Right forelimb (tissue), 1 donor: ENCODE measurements around the gene TUFT1.
"Not testable (repeated sequence)": the region's sequence is repeated elsewhere in the genome, so short reads cannot be mapped to it uniquely, and the experiment has no call there.

ENCODE experiments used
- DNase-seq: peaks from one replicate; pipeline ENCODE4 v3.0.0-alpha.2; 2018

TUFT1 gene

GRCh38 chr1:151512801-151513625 is 27.1 kb upstream of the TUFT1 start:
- DNase-seq, result no peak

GRCh38 chr1:151513626-151514121 is 26.4 kb upstream of the TUFT1 start:
- no peak for DNase-seq

- DNase-seq, result no peak
Measured at GRCh38 chr1:151514366-151514765, 25.7 kb upstream of the TUFT1 start.

GRCh38 chr1:151515265-151515664 is 24.8 kb upstream of the TUFT1 start:
- DNase-seq, result no peak

- no peak for DNase-seq
Measured at GRCh38 chr1:151516031-151516511, 24.0 kb upstream of the TUFT1 start.

- no peak for DNase-seq
Measured at GRCh38 chr1:151518431-151518830, 21.7 kb upstream of the TUFT1 start.

- DNase-seq, result no peak
Measured at GRCh38 chr1:151518936-151519335, 21.2 kb upstream of the TUFT1 start.

- DNase-seq, result no peak
Measured at GRCh38 chr1:151519667-151520066, 20.4 kb upstream of the TUFT1 start.

- no peak for DNase-seq
Measured at GRCh38 chr1:151520359-151520758, 19.8 kb upstream of the TUFT1 start.

GRCh38 chr1:151522427-151522826 is 17.7 kb upstream of the TUFT1 start:
- DNase-seq, result not testable (repeated sequence)

- DNase-seq, result no peak
Measured at GRCh38 chr1:151523326-151523725, 16.8 kb upstream of the TUFT1 start.

- DNase-seq, result no peak
Measured at GRCh38 chr1:151524736-151525135, 15.4 kb upstream of the TUFT1 start.

- DNase-seq, result no peak
Measured at GRCh38 chr1:151526735-151527525, 13.2 kb upstream of the TUFT1 start.

GRCh38 chr1:151529211-151529702 is 10.9 kb upstream of the TUFT1 start:
- no peak for DNase-seq

GRCh38 chr1:151529781-151530180 is 10.3 kb upstream of the TUFT1 start:
- DNase-seq, result no peak

- no peak for DNase-seq
Measured at GRCh38 chr1:151530461-151530860, 9.6 kb upstream of the TUFT1 start.

- DNase-seq, result no peak
Measured at GRCh38 chr1:151533870-151534269, 6.2 kb upstream of the TUFT1 start.

GRCh38 chr1:151534662-151535278 is 5.3 kb upstream of the TUFT1 start:
- DNase-seq, result peak; percentile 82

- no peak for DNase-seq
Measured at GRCh38 chr1:151535326-151536271, 4.5 kb upstream of the TUFT1 start.

- DNase-seq, result no peak
Measured at GRCh38 chr1:151536499-151536898, 3.6 kb upstream of the TUFT1 start.

- DNase-seq, result no peak
Measured at GRCh38 chr1:151537112-151537511, 3.0 kb upstream of the TUFT1 start.
